Hematopoietic multipotent progenitor cell (in vitro differentiated cells): ENCODE results near the gene DCAKD. TPM values are rescaled to one million over a fixed set of nuclear protein-coding genes. Genes with fewer than 3 reads are reported as not detected.
A peak's percentile ranks its signal among the peaks of the same experiment; 100 is the strongest.

Experiments used
- DNase-seq, 3 donors: peaks; one replicate each; pipeline ENCODE4 v3.0.0-alpha.2; 2011 to 2015; ENCODE audit warnings: low read depth in 2 of 3, low spot score in 2 of 3
- total RNA-seq: library from RNA; depleted of rRNA; stranded (reverse); fragments of >200 nt; gene quantifications from one replicate; pipeline ENCODE4 v1.2.3, GENCODE V29; 2012

The DCAKD gene
- 98.8 TPM for total RNA-seq

DNA sequence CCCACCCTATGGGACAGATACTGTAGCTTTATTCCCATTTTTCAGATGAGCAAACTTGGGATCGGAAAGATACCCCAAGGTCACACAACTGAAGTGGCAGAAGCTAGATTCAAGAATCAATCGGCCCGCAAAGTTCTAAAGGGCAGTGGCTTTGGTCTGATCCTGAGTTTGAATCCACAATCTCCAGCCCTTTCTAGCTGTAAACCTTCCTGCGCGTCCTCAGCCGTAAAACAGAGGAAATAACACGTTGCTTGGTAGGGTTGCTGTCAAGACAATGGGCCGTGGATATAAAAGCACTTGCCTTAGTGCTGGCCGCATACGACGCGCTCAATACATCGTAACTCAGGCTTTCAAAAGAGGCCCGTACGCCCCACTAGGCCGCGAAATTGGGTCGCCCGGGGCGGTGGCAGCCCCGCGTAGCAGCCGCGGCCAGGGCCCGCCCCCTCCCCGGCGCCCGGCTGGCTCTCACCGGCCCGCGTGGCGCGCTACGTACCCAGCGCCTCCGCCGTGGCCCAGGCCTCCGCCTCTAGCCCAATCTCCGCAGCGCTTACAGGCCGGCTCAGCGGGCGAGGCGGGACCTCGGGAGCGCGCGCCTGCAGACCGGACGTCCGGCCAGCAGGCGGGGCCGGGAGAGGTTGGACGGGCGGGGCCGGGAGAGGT, at the start of gene DCAKD:
DCAKD (minus strand) TSS at position 573 of the 660 bp plus-strand sequence. CDS start 16,747 bp downstream, outside the sequence.
- DNase-seq: peak; percentile 74 to 95 (median 94)

DNA sequence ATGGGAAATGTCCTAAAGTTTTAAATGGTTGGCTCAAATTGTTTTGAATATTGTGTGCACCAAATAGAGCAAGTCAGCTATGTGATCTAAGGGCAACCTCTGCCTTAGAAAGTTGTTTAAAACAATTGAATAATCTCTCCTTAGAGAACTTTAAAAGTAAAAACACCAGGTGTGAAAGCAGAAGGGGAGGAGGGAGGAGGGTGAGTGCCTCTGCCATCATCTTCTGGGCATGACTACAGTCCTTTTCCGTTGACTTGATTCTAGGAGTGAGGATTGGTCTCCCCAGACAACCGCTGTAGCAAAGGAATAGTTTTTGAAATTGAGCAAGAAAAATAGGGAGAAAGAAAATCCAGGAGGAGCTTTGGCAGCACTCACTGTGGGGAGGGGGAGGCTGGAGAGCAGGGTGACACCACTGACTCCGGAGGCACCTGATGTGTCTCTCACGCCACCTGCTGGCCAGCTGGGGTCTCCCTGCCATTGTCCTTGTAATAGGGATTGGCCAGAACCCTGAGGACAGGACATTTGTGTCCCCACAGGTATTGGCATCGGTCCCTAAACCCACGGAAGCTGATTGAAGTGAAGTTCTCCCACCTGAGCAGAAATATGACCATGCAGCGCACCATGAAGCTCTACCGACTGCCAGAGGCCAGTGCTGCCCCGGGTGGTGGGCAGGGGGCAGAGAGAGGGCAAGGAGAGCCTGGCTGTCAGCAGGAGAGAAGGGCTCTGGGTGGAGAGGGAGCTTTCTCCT, 47.6 kb upstream of the DCAKD start:
- DNase-seq: peak; percentile 35 to 81 (median 71)

DNA sequence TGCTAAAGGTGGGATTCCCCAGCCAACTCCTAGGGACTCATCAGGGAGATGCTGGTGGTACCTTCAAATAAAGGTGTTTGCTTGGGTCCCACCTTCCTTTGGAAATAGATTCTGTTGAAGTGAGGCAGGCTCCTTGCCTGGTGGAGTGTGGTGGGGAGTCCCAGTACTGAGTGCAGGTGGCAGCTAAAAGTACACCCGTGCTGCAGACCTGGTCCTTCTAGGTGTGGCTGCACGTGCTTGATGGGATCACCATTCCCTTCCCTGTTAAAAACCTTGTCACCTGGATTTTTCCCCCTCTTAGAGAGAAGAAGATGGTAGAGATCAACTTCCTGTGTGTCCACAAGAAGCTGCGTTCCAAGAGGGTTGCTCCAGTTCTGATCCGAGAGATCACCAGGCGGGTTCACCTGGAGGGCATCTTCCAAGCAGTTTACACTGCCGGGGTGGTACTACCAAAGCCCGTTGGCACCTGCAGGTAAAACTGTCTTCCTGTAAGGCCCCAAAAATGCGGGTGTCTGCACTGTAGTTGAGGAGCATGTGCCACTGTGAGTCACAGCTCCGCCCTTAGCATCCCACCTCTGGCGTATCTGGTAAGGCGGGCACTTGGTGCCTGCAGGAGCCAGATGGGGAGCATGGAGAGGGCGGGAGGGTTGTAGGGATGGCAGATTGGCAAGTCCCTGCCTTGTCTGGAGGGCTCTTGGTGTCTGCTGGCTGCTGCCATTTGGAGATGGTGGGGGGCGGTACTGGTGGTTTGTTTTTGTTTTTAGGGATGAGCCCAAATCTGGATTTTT, 46.8 kb upstream of the DCAKD start:
- no peak for DNase-seq

- DNase-seq: no peak
Measured at GRCh38 chr17:45096926-45097325, 45.5 kb upstream of the DCAKD start.

- peak in 2 of 3 donors; percentile 36 to 49 for DNase-seq
Measured at GRCh38 chr17:45096141-45096540, 44.7 kb upstream of the DCAKD start.

DNA sequence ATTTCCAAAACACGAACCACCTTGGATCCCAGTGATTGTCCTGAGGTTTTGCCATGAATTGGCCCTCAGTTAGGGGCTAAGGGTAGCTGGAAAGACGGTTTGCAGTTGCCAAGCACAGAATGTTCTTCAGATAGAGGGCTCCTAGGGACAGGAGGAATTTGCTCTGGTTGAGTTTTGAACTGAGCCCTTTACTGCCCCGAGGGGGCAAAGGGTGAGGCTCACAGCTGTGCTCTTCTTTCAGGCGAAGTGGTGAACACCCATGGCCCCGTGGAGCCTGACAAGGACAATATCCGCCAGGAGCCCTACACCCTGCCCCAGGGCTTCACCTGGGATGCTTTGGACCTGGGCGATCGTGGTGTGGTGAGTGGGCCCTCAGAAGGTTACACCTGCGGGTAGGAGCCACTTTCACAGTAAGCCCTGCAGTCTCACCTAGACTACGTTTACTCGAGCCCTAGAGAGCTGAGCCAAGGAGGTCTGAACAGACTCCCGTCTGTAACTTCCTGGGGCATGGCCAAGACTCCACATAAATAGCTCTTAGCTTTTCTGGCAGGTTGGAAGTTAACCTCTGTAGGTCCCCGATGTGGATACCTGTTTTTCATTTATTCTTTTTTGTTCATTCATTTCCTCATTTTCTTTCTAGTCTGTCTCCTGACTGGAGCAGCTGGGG, 42.1 kb upstream of the DCAKD start:
- no peak for DNase-seq

DNA sequence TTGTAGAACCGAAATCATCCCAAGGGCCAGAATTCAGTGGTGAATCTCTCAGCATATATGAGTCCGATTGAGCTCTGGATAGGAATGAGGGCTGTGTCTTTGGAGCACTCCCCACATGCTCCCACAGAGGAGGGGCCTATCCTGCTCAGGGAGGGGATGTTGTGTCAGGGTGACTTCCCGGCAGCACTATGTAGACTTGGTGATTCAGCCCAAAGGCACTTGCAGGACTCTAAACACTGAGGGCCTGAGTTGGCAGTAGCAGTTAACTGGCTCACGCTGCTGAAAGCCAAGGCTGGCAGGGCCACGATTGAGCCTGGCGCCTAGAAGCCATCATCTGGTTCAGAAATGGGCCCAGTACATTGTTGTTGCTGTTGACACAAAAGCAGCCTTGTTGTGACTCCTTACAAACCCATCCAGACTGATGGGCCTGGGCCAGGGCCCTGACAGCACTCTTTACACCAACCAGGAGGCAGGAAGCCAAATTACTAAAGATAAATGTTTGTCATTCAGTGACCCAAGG, 41.5 kb upstream of the DCAKD start:
- no peak for DNase-seq

- DNase-seq: no peak
Measured at GRCh38 chr17:45091778-45092425, 40.5 kb upstream of the DCAKD start.

- no peak for DNase-seq
Measured at GRCh38 chr17:45090711-45091110, 39.3 kb upstream of the DCAKD start.

DNA sequence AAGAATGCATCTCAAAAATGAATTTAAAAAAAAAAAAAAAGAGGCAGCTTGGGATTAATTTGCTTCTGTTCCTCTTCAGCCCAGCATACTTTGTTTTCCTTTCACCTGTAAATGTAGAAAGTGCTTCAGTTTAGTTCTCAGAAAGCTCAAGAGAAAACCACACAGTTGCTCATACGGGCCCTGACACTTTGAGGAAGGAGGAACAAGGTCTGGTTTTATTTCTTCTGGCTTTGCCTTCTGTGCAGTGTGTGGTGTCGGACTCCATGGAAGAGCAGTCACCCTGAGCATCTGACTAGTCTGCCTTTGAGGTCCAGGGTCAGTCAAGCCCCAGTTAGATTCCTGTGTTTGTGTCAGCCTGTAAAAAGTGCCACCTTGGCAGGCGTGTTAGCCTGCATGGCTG, 37.3 kb upstream of the DCAKD start:
- DNase-seq: no peak

- DNase-seq: no peak
Measured at GRCh38 chr17:45087978-45088377, 36.5 kb upstream of the DCAKD start.

GRCh38 chr17:45087504-45087975, 36.1 kb upstream of the DCAKD start:
- DNase-seq: no peak

DNA sequence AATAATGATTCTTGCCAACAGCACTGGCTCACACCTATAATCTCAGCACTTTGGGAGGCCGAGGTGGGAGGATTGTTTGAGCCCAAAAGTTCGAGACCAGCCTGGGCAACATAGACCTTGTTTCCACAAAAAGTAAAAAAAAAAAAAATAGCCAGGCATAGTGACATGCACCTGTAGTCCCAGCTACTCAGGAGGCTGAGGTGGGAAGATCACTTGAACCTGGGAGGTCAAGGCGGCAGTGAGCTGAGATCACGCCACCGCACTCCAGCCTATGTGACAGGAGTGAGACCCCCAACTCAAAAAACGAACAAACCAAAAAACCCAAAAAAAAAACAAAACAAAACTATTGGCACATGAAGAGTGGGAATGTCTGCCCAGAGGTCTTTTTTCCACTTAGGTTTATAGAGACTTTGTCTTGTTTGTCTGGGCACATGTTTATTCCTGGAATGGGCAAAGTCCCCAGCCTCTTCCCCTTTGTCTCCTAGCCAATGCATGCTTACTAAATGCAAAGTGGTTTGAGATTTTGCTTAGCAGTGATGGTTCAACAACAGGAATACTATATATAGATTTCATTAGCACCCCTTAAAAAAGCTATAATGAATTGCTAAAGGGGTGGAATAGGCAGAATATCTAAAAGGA, 35.6 kb upstream of the DCAKD start:
- DNase-seq: no peak

DNA sequence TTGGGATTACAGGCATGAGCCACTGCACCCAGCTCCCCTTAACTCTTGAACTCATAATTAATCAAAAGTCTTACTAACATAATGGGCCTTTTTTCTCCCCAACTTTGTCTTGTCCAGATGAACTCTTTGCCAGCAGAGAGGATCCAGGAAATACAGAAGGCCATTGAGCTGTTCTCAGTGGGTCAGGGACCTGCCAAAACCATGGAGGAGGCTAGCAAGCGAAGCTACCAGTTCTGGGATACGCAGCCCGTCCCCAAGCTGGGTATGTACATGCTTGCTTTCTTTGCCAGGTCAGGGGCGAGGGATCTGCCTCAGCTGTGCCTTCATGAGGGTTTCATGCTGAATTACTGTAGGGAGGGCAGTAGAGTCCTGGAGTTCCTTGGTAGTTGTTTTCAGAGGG, 35.0 kb upstream of the DCAKD start:
- no peak for DNase-seq

GRCh38 chr17:45081047-45081703, 29.7 kb upstream of the DCAKD start:
- DNase-seq: no peak

GRCh38 chr17:45077643-45078042, 26.2 kb upstream of the DCAKD start:
- peak in 2 of 3 donors; percentile 42 to 72 for DNase-seq

DNA sequence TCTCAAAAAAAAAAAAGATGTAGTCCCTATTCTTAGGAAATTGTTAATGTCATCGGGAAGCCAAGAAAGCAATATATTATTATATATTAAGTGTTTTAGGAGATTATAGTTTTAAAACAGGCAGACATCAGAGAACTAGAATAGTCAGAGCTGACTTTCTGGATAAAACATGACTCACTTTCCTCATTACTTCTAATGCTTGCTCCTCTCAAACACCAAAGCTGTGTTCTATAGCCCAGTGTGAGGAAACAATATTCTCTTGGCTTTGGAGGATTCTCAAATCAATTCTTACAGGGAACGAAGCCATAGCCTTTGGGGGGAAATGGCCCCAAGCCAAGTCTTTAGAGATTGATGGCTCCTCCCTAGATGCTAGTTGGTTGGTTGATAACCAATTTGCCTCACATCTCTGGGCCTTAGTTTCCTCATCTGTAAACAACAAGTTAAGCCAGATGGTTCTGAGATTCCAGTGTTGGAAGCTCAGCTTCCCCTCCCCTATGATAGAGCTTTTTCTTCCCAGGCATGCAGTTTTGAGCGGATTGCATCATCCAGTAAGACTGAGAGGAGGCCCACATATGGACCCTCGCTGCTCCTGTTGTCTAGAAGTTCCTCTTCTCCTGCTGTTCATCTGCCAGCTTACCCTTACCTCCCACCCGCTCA, 22.1 kb upstream of the DCAKD start:
- no peak for DNase-seq

DNA sequence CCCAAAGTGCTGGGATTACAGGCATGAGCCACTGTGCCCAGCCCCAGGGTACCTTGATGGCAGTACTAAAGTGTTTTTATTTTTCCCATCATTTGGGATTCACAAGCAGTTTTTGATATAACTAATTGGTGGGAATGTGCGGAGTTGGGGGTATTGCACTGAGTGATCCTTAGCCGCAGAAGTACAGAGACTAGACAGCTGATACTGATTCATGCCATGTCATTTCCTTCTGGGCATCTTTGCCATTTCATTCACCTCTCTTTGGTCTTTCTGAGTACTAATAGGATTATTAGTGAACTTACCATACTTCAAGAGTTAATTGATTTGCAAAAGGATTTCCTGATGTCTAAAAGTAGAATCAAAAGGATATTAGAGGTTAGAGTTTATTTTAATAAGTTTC, 19.4 kb upstream of the DCAKD start:
- DNase-seq: no peak

- DNase-seq: no peak
Measured at GRCh38 chr17:45070001-45070400, 18.6 kb upstream of the DCAKD start.
